Coronary artery (tissue), 2 donors: ENCODE measurements around the gene CAPN11.
A peak's percentile ranks its signal among the peaks of the same experiment; 100 is the strongest.

Source experiments
- DNase-seq: peaks from one replicate; pipeline ENCODE4 v3.0.0-alpha.2; 2017; ENCODE audit warnings: low spot score
- H3K27ac ChIP-seq, 2 donors: fragments of 200-600 bp; sonication (generic); one replicate each; pipeline ENCODE4 v1.5.1; 2016 to 2019
- H3K4me3 ChIP-seq: fragments of 200-600 bp; sonication (generic); 2 replicates; pipeline ENCODE4 v1.5.1; 2016; ENCODE audit warnings: mild to moderate bottlenecking, moderate library complexity
- TF ChIP-seq, protein P1 (sequence below): fragments of 200-600 bp; sonication (generic); IDR thresholded peaks from one replicate; pipeline ENCODE4 v1.5.1; 2019; ENCODE audit warnings: antibody characterized with exemption

CAPN11 gene

DNA sequence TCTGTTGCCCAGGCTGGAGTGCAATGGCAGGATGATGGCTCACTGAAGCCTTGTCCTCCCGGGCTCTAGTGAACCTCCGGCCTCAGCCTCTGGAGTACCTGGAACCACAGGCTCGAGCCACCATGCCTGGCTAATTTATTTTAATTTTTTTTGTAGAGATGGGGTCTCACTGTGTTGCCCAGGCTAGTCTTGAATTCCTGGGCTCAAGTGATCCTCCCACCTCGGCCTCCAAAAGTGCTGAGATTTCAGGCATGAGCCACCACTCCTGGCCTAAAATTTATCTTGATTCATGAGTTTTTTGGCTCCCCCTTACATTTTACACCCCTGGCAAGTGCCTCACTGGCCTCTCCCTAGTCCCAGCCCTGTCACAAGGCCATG lies 62.3 kb downstream of the CAPN11 start:
- peak overlapping the region; percentile 91 to 99 for H3K27ac ChIP-seq
- no peak for DNase-seq
- H3K4me3 ChIP-seq = peak overlapping the region; percentile 88
- TF ChIP-seq, protein P1, sequence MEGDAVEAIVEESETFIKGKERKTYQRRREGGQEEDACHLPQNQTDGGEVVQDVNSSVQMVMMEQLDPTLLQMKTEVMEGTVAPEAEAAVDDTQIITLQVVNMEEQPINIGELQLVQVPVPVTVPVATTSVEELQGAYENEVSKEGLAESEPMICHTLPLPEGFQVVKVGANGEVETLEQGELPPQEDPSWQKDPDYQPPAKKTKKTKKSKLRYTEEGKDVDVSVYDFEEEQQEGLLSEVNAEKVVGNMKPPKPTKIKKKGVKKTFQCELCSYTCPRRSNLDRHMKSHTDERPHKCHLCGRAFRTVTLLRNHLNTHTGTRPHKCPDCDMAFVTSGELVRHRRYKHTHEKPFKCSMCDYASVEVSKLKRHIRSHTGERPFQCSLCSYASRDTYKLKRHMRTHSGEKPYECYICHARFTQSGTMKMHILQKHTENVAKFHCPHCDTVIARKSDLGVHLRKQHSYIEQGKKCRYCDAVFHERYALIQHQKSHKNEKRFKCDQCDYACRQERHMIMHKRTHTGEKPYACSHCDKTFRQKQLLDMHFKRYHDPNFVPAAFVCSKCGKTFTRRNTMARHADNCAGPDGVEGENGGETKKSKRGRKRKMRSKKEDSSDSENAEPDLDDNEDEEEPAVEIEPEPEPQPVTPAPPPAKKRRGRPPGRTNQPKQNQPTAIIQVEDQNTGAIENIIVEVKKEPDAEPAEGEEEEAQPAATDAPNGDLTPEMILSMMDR = no peak

DNA sequence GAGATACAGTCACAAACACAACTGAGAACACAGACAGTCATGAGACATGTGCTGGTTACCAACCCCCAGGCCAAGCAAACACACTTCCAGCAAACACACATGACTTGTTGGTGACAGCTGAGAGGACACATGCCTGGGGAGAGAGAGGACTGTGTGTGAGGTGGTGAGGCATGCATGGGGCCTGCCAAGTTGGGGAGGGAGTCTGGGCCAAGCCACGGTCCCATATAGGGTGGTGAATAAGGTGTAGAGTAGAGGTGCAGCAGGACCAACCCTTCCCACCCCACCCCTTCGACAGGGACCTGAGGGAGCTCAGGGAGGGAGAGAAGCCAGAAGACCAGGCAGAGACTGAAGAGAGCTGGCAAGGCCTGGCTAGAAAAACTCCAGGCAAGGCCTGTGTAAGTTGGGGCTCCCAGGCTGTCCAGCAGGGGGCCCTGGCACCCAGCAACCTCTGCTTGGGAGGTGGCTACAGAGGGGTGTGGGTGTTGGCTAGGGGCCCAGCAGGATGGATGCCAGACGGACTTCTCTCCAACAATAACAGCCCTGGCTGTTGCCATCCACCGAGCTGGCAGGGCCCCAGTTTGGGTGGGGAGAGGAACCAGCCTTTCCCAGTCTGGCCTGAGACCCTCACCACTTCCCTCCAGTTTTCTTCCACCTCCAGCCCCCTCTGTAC lies 62.8 kb downstream of the CAPN11 start:
- H3K4me3 ChIP-seq = peak overlapping the region; percentile 88

DNA sequence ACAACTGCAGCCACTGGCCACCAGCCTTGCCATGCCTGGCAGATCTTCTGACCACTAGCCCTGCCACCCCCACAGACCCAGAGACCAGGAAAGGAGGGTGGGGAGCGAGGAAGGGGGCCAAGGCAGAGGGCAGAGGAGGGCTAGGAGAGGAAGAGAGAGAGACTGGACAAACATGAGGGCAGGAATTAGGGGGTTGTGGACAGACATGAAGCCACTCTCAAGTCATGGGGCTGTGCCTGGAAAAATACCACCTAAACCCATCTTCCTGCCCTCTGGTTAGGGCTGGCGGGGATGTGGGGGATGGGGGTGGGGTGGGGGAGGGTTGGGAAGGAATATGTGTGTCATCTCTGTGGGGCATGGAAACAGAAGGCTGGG lies 63.3 kb downstream of the CAPN11 start:
- peak overlapping the region; percentile 88 for H3K4me3 ChIP-seq
- peak overlapping the region; percentile 91 to 99 for H3K27ac ChIP-seq
- no peak for DNase-seq
- TF ChIP-seq, protein P1 = no peak

More for the DNA sequence above, 62.8 kb downstream of the CAPN11 start:
- TF ChIP-seq, protein P1 = peak; percentile 80
- peak; percentile 97 for DNase-seq
- H3K27ac ChIP-seq = peak overlapping the region; percentile 91 to 99

DNA sequence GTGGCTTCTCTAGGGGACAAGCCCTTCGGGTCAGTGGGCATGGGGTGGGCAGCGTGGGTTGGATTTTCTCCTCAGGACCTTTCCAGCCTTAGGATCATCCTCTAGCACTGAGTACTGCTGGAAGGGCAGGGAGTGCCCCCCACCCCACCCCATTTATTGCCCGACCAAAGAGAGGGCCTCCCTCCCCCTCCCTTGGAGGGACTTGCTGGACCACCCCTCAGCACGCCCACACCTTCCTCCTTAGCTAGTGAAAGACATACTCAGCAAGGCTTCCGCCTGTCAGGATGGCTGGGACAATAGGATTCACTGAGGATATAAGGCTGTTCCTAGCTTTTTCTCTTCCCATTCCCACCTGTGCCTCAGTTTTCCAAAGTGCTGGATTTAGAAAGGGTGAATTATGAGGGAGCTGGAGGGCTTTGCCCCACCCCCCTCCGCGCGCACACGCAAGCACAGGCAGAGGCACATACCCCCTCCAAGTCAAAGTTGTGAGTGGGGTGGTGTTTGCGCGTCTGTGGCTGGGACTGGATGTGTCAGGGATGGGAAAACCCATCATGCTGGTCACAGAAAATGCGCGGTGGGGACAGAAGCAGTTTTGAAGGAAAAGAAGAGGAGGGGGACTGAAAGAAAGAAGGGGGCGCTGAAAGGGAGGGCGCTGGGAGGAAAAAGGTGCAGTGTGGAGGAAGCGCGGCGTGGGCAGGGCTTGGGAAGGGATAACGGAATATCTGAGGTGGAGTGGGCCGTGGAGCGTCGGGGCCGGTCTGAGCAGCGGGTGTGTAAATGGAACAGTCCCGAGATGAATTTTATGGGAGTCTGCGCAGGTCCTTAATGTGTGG lies 64.1 kb downstream of the CAPN11 start:
- no peak for DNase-seq
- H3K27ac ChIP-seq = peak overlapping the region; percentile 91 to 99
- H3K4me3 ChIP-seq = peak overlapping the region; percentile 88
- TF ChIP-seq, protein P1 = no peak

DNA sequence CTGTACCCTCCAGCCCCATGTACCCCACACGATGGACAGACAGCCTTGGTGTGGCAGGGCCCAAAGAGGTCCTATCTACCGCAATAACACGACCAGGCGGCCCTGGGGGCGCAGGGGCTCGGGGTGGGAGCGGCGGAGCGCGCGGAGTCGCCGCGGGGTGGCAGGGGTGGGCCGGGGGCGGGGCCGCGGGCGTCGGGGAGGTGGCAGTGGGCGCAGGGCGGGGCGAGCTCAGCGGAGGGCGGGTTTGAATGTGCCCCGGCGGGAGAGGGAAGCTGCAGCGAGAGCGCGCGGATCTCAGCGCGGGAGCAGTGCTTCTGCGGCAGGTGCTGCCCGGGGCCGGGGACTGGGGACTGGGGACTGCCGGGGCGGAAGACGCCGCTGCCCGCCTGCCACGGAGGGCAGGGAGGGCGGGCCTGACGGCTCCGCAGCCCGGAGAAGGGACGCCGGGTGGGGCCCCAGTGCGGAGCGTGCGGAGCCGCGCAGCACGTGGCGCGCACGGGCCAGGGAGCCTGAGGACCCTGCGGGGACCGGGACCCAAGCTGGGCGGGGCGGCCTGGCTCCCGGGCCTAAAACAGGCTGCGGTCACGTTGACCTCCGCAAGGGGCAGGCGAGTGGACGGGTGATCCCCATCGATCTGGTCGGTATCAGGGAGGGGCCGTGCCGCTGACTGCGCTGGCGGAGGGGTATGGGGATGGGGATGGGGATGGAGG lies 64.9 kb downstream of the CAPN11 start, which contains the start of gene SLC29A1:
Gene SLC29A1, plus strand, starts transcription at position 277 of the 710 bp plus-strand sequence. CDS start 3,719 bp downstream, outside the sequence.
- peak; percentile 86 for DNase-seq
- H3K4me3 ChIP-seq = peak within 1 kb of the TSS; percentile 88
- peak within 1 kb of the TSS; percentile 91 to 99 for H3K27ac ChIP-seq
- TF ChIP-seq, protein P1 = no peak

DNA sequence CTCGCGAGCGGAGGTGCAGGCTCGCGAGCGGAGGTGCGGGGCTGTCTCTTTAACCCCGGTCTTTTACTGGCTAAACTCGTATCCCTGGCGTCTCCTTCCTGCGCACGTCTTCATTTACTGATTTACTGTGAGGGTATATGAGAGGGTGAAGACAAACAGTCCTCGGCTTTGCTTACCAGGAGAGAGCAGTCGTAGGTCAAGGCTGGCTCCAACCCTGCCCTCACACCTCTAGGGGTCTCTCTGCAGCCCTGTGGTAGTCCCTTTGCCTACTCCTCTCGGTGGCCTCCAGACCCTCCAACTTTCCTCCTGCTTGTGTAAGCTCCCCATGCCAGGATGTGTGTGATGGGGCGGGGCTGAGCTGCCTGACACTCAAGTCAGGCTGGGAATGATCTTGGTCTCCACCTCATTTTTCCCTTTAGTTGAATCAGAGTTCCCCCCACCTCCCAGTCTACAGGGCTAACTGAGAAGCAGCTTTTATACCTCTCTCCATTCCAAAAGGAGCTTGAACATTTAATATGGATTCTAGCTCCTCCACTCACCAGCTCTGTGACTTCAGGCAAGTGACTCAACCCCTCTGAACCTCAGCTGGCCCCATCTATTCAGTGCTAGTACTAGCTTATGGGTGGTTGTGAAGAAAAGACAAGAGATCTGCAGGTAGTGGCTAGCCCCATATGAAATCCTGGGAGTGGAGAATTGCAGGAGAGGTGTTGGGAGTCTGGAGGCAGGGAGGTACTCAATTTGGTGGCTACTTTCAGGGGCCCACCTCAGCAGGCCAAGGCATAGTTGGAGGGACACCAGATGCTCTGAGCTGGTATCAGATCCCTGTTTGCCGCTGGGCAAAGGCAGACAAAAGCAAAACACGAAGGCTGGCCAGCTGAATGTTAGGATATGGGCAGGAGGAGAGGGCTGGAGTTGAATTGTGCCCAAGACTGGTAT lies 65.7 kb downstream of the CAPN11 start:
- DNase-seq = no peak
- Histone ChIP-seq H3K27ac (peak overlapping the region; percentile 91 to 99), H3K4me3 (peak overlapping the region; percentile 88)
- TF ChIP-seq, protein P1 = no peak
